Activated CD8-positive, alpha-beta T cell treated with anti-CD3 and anti-CD28 coated beads for 36 hours (primary cell): ENCODE data around the gene TRAPPC4. TPM values are rescaled to one million over a fixed set of nuclear protein-coding genes. Genes with fewer than 3 reads are reported as not detected.
A peak's percentile ranks its signal among the peaks of the same experiment; 100 is the strongest.
"Not testable (repeated sequence)": the region's sequence is repeated elsewhere in the genome, so short reads cannot be mapped to it uniquely, and the experiment has no call there.

ENCODE experiments used
- ATAC-seq: fragments of 200-7000 bp; cut with Tn5 transposase; one replicate; pipeline ENCODE4 v1.10.0; 2021; ENCODE audit warnings: mild to moderate bottlenecking, moderate library complexity
- CTCF ChIA-PET: fragments of 350-600 bp; sonication (Branson Sonifier 250); formaldehyde crosslinking; loops from one replicate; lab custom pipeline; 2021; ENCODE audit warnings: antibody characterized with exemption; lab: Charles Lee
- POLR2A ChIA-PET: fragments of 350-600 bp; sonication (Branson Sonifier 250); formaldehyde crosslinking; loops from one replicate; lab custom pipeline; 2021; ENCODE audit warnings: antibody characterized with exemption; lab: Charles Lee
- DNase-seq: peaks from one replicate; pipeline ENCODE4 v3.0.0-alpha.2; 2020
- H3K27ac Mint-ChIP-seq: one replicate; pipeline ENCODE4 v1.8.0; 2021; ENCODE audit warnings: mild to moderate bottlenecking, mixed read lengths
- H3K27me3 Mint-ChIP-seq: one replicate; pipeline ENCODE4 v1.8.0; 2021; ENCODE audit warnings: mixed read lengths
- H3K36me3 Mint-ChIP-seq: one replicate; pipeline ENCODE4 v1.8.0; 2021; ENCODE audit warnings: low read depth, mixed read lengths
- H3K4me1 Mint-ChIP-seq: one replicate; pipeline ENCODE4 v1.8.0; 2021; ENCODE audit warnings: low read depth, mixed read lengths
- H3K4me3 Mint-ChIP-seq: one replicate; pipeline ENCODE4 v1.8.0; 2021; ENCODE audit warnings: mild to moderate bottlenecking, moderate library complexity, mixed read lengths
- H3K9me3 Mint-ChIP-seq: one replicate; pipeline ENCODE4 v1.8.0; 2021; ENCODE audit warnings: mixed read lengths
- CTCF ChIP-seq: fragments of 200-600 bp; IDR thresholded peaks from one replicate; pipeline ENCODE4 v1.8.0; 2022; ENCODE audit warnings: antibody characterized with exemption, mild to moderate bottlenecking
- intact Hi-C: fragments of 100-400 bp; cut with micrococcal nuclease; formaldehyde crosslinking; loops from one replicate; pipeline ENCODE4 v1.10.0; 2022
- total RNA-seq, 2 experiments: library from RNA; stranded (reverse); gene quantifications; one replicate each; pipeline ENCODE4 v1.2.3, GENCODE V29; 2021

The TRAPPC4 gene
- total RNA-seq, 2 experiments from 2014 or later = 69.5 to 71.4 TPM

- ChIA-PET CTCF (no interaction called here), POLR2A (no interaction called here)
- Mint-ChIP-seq H3K4me3 (no peak overlapping the region), H3K36me3 (peaks cover 4% of the 10 kb centered on the region), H3K9me3 (no peaks in the 10 kb centered on the region), H3K4me1 (no peaks in the 10 kb centered on the region), H3K27ac (no peak overlapping the region), H3K27me3 (no peaks in the 10 kb centered on the region)
- DNase-seq (no peak), ATAC-seq (no peak)
- TF ChIP-seq CTCF = no peak
- intact Hi-C loops = no loop called here
Observed at GRCh38 chr11:118988280-118988679, 30.3 kb upstream of the TRAPPC4 start.

- ATAC-seq, H3K9me3 Mint-ChIP-seq, CTCF ChIA-PET, H3K4me1 Mint-ChIP-seq, H3K27me3 Mint-ChIP-seq, DNase-seq, H3K4me3 Mint-ChIP-seq, intact Hi-C loops, POLR2A ChIA-PET, H3K27ac Mint-ChIP-seq: not testable (repeated sequence)
- H3K36me3 Mint-ChIP-seq = peaks cover 14% of the 10 kb centered on the region
Observed at GRCh38 chr11:118991486-118992038, 27.0 kb upstream of the TRAPPC4 start.

DNA sequence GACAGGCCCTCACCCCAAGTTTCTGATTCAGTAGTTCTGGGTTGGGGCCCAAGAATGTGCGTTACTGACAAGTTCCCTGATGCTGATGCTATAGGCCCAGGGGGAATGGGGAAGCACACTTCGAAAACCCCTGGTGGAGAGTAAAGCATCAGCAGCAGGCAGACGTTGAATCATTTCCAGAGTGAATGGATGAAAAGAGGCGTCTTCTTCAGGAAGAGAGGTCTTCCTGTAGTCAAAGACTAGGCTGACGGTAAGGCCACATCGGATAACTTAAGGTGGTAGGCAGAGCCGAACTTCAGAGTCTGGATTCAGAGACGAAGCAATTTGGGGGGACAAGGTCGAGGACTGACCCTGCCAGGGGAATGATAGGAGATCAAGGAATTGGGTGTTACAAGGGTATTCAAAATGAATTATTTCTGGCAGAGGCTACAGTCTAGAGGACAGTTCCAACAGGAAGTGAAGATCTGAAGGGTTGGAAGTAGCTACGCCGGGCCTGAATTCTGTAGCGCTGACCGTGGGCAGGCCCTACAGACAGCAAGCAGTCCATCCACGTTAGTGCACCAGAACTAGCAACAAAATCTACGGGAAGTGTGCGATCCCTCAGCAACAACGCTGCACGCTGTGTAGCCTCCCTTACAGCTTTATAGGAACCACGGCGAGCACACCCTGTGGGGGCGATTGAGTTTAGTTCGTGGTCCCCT is 21.5 kb upstream of the TRAPPC4 start:
- peak overlapping the region; percentile 97 for H3K4me3 Mint-ChIP-seq
- H3K4me1 Mint-ChIP-seq = peaks cover 31% of the 10 kb centered on the region
- ChIA-PET CTCF (interaction anchor here (1.0 to 1.3 kb wide), 6 partner anchors 38 to 307 kb away, joined by 3 to 4 read pairs (median 3); partner anchors contain the start of gene VPS11), POLR2A (interaction anchor here (0.7 to 5.1 kb wide), 22 partner anchors 13 to 305 kb away, joined by 3 to 106 read pairs (median 4); partner anchors contain the start of genes DDX6, HMBS, RPS25 and SLC37A4)
- peak; percentile 66 for DNase-seq
- ATAC-seq = peak; percentile 38
- peak; percentile 63 for TF ChIP-seq CTCF
- no peaks in the 10 kb centered on the region for H3K27me3 Mint-ChIP-seq
- peak overlapping the region; percentile 99 for H3K27ac Mint-ChIP-seq
- intact Hi-C loops = no loop called here
- peaks cover 43% of the 10 kb centered on the region for H3K36me3 Mint-ChIP-seq
- no peaks in the 10 kb centered on the region for H3K9me3 Mint-ChIP-seq

GRCh38 chr11:118997627-118998387 is 20.8 kb upstream of the TRAPPC4 start, which contains the start of gene CENATAC:
CENATAC (plus strand) TSS chr11:118998138; CDS start chr11:118998198, 60 bp downstream.
- no peaks in the 10 kb centered on the region for H3K9me3 Mint-ChIP-seq
- H3K36me3 Mint-ChIP-seq = peaks cover 47% of the 10 kb centered on the region
- ATAC-seq = peak; percentile 97
- peaks cover 31% of the 10 kb centered on the region for H3K4me1 Mint-ChIP-seq
- peak within 1 kb of the TSS; percentile 97 for H3K4me3 Mint-ChIP-seq
- H3K27me3 Mint-ChIP-seq = no peaks in the 10 kb centered on the region
- ChIA-PET POLR2A (interaction anchor here (0.7 to 5.1 kb wide), 23 partner anchors 13 to 306 kb away, joined by 3 to 106 read pairs (median 4); partner anchors contain the start of genes DDX6, HMBS, RPS25 and SLC37A4), CTCF (interaction anchor here (1.0 to 1.3 kb wide), 5 partner anchors 38 to 308 kb away, joined by 3 to 4 read pairs (median 3); partner anchors contain the start of gene VPS11)
- TF ChIP-seq CTCF = no peak
- peak; percentile 97 for DNase-seq
- intact Hi-C loops = no loop called here
- peak within 1 kb of the TSS; percentile 99 for H3K27ac Mint-ChIP-seq

GRCh38 chr11:118998388-118998717 is 20.2 kb upstream of the TRAPPC4 start:
- no peaks in the 10 kb centered on the region for H3K27me3 Mint-ChIP-seq
- H3K4me1 Mint-ChIP-seq = peaks cover 31% of the 10 kb centered on the region
- H3K9me3 Mint-ChIP-seq = no peaks in the 10 kb centered on the region
- peaks cover 52% of the 10 kb centered on the region for H3K36me3 Mint-ChIP-seq
- H3K27ac Mint-ChIP-seq = peak overlapping the region; percentile 99
- intact Hi-C loops = no loop called here
- ChIA-PET POLR2A (interaction anchor here (1.1 to 5.1 kb wide), 14 partner anchors 12 to 208 kb away, joined by 3 to 106 read pairs (median 6); partner anchors contain the start of genes DDX6, HMBS, RPS25 and SLC37A4), CTCF (interaction anchor here (1.2 kb wide), 1 partner anchor 69 kb away, joined by 3 read pairs; no protein-coding TSS in a partner anchor)
- peak overlapping the region; percentile 97 for H3K4me3 Mint-ChIP-seq
- DNase-seq = no peak
- peak; percentile 5 for ATAC-seq
- TF ChIP-seq CTCF = no peak
